ENCODE data around the gene LSM3. TPM values are rescaled to one million over a fixed set of nuclear protein-coding genes. Genes with fewer than 3 reads are reported as not detected.

LSM3 gene
- total and polyA plus RNA-seq, 9 of the 15 experiments (the other 6 are each of a cell fraction or from before 2014, with no cell fraction given) = 33.8 to 203 (median 61.2) TPM

DNA sequence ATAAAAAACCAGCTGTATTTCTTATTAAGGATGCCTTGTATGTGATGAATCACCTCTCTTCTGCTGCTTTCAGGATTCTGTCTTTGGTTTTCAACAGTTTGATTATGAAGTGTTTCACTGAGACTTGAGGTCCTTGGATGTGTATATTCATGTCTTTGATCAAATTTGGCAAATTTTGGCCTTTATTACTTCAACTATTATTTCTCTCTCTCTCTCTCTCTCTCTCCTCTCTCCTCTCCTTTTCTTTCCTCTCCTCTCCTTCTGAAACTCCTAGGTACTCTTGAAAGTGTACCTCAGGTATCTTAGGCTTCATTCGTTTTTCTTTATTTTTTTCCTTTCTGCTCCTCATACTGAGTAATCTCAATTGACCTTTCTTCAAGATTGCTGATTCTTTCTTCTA lies 43.3 kb downstream of the LSM3 start (continued):
- no peak for TF ChIP-seq RBM34 (IDR thresholded peaks at IDR 0.05; ENCODE audit: borderline replicate concordance, insufficient read depth, low read length)
- TF ChIP-seq ZNF263 (CRISPR knock-in tag; IDR thresholded peaks at IDR 0.05; ENCODE audit: borderline replicate concordance) = no peak
- no peak for TF ChIP-seq MIER1 (IDR thresholded peaks at IDR 0.05; ENCODE audit: low read depth)
- TF ChIP-seq, protein P1, sequence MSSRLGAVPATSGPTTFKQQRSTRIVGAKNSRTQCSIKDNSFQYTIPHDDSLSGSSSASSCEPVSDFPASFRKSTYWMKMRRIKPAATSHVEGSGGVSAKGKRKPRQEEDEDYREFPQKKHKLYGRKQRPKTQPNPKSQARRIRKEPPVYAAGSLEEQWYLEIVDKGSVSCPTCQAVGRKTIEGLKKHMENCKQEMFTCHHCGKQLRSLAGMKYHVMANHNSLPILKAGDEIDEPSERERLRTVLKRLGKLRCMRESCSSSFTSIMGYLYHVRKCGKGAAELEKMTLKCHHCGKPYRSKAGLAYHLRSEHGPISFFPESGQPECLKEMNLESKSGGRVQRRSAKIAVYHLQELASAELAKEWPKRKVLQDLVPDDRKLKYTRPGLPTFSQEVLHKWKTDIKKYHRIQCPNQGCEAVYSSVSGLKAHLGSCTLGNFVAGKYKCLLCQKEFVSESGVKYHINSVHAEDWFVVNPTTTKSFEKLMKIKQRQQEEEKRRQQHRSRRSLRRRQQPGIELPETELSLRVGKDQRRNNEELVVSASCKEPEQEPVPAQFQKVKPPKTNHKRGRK (tag; IDR thresholded peaks at IDR 0.05) = 0 out of 2 replicates have a peak, but pooled peaks have one; percentile 43
- TF ChIP-seq XRCC3 (IDR thresholded peaks at IDR 0.05) = peak; percentile 66; the same call in 1 of the 2 replicates
- no peak for TF ChIP-seq SAFB2 (IDR thresholded peaks at IDR 0.05; ENCODE audit: borderline replicate concordance, low read depth, low read length, severe bottlenecking)
- TF ChIP-seq, protein P2, sequence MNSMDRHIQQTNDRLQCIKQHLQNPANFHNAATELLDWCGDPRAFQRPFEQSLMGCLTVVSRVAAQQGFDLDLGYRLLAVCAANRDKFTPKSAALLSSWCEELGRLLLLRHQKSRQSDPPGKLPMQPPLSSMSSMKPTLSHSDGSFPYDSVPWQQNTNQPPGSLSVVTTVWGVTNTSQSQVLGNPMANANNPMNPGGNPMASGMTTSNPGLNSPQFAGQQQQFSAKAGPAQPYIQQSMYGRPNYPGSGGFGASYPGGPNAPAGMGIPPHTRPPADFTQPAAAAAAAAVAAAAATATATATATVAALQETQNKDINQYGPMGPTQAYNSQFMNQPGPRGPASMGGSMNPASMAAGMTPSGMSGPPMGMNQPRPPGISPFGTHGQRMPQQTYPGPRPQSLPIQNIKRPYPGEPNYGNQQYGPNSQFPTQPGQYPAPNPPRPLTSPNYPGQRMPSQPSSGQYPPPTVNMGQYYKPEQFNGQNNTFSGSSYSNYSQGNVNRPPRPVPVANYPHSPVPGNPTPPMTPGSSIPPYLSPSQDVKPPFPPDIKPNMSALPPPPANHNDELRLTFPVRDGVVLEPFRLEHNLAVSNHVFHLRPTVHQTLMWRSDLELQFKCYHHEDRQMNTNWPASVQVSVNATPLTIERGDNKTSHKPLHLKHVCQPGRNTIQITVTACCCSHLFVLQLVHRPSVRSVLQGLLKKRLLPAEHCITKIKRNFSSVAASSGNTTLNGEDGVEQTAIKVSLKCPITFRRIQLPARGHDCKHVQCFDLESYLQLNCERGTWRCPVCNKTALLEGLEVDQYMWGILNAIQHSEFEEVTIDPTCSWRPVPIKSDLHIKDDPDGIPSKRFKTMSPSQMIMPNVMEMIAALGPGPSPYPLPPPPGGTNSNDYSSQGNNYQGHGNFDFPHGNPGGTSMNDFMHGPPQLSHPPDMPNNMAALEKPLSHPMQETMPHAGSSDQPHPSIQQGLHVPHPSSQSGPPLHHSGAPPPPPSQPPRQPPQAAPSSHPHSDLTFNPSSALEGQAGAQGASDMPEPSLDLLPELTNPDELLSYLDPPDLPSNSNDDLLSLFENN (IDR thresholded peaks at IDR 0.05; ENCODE audit: low read depth in 2 of 2, low read length in 2 of 2) = no peak
- TF ChIP-seq, protein P3, sequence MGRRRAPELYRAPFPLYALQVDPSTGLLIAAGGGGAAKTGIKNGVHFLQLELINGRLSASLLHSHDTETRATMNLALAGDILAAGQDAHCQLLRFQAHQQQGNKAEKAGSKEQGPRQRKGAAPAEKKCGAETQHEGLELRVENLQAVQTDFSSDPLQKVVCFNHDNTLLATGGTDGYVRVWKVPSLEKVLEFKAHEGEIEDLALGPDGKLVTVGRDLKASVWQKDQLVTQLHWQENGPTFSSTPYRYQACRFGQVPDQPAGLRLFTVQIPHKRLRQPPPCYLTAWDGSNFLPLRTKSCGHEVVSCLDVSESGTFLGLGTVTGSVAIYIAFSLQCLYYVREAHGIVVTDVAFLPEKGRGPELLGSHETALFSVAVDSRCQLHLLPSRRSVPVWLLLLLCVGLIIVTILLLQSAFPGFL (CRISPR knock-in tag; IDR thresholded peaks at IDR 0.05) = no peak
- TF ChIP-seq NCOA4 (IDR thresholded peaks at IDR 0.05; ENCODE audit: partially characterized antibody) = no peak
- no peak for TF ChIP-seq KDM5B (IDR thresholded peaks at IDR 0.05; ENCODE audit: insufficient replicate concordance, low read depth, low read length)
- peak; percentile 44 for TF ChIP-seq ARHGAP35 (IDR thresholded peaks at IDR 0.05; ENCODE audit: partially characterized antibody)
- no peak for TF ChIP-seq ZNF197 (CRISPR knock-in tag; IDR thresholded peaks at IDR 0.05; ENCODE audit: low read depth)
- TF ChIP-seq TOE1 (IDR thresholded peaks at IDR 0.05; ENCODE audit: borderline replicate concordance) = 0 out of 2 replicates have a peak, but pooled peaks have one; percentile 24
- TF ChIP-seq TOE1 (CRISPR knock-in tag; IDR thresholded peaks at IDR 0.05; ENCODE audit: borderline replicate concordance, low read depth) = no peak
- no peak for TF ChIP-seq KAT2B (IDR thresholded peaks at IDR 0.05; ENCODE audit: low read depth, low read length)
- TF ChIP-seq BDP1 (IDR thresholded peaks at IDR 0.05; ENCODE audit: insufficient read depth, insufficient read length) = no peak
- TF ChIP-seq STAG1 (CRISPR knock-in tag; IDR thresholded peaks at IDR 0.05; ENCODE audit: borderline replicate concordance) = no peak
- TF ChIP-seq, protein P4, sequence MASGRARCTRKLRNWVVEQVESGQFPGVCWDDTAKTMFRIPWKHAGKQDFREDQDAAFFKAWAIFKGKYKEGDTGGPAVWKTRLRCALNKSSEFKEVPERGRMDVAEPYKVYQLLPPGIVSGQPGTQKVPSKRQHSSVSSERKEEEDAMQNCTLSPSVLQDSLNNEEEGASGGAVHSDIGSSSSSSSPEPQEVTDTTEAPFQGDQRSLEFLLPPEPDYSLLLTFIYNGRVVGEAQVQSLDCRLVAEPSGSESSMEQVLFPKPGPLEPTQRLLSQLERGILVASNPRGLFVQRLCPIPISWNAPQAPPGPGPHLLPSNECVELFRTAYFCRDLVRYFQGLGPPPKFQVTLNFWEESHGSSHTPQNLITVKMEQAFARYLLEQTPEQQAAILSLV (tag; IDR thresholded peaks at IDR 0.05) = no peak
- no peak for TF ChIP-seq IRF2 (CRISPR knock-in tag; IDR thresholded peaks at IDR 0.05)
- 0 out of 2 replicates have a peak, but pooled peaks have one; percentile 16 for TF ChIP-seq OTX1 (CRISPR knock-in tag; IDR thresholded peaks at IDR 0.05)
- TF ChIP-seq NONO (IDR thresholded peaks at IDR 0.05; ENCODE audit: low read depth in 2 of 2, low read length in 1 of 2) = no peak

Measured in K562 (cell line).